ENCODE results near the gene TEX50.
"Not testable (repeated sequence)": the region's sequence is repeated elsewhere in the genome, so short reads cannot be mapped to it uniquely, and the experiment has no call there.

TEX50 gene

GRCh38 chr1:173669491-173669941, 34.4 kb downstream of the TEX50 start, which contains the start of gene ANKRD45:
Gene ANKRD45 (minus strand): TSS chr1:173669851. CDS start chr1:173659418, 10,433 bp downstream.
- no peak for TF ChIP-seq CTCF (IDR thresholded peaks at IDR 0.05; ENCODE audit: low read depth, low read length)
- DNase-seq (ENCODE audit: extremely low read depth, low read depth), result no peak

DNA sequence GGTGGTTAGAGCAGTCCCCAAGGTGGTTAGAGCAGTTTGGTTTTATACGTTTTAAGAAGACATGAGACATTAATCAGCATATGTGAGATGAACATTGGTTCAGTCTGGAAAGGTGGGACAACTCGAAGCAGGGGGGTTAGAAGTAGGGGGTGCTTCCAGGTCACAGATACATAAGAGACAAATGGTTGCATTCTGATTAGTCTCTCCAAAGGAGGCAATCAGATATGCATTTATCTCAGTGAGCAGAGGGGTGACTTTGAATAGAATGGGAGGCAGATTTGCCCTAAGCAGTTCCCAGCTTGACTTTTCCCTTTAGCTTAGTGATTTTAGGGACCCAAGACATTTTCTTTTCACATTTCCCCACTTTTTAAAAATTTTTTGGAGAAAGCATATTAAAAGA, 39.4 kb downstream of the TEX50 start:
- not testable (repeated sequence) for DNase-seq (ENCODE audit: extremely low read depth, low read depth)

- DNase-seq (ENCODE audit: extremely low read depth, low read depth), result not testable (repeated sequence)
These were observed 45.0 kb downstream of the TEX50 start for GRCh38 chr1:173680152-173680551.

- TF ChIP-seq CTCF (IDR thresholded peaks at IDR 0.05; ENCODE audit: low read depth, low read length), result no peak
- peak; percentile 4 for DNase-seq (ENCODE audit: extremely low read depth, low read depth)
These were observed 47.0 kb downstream of the TEX50 start for GRCh38 chr1:173682184-173682583.

DNA sequence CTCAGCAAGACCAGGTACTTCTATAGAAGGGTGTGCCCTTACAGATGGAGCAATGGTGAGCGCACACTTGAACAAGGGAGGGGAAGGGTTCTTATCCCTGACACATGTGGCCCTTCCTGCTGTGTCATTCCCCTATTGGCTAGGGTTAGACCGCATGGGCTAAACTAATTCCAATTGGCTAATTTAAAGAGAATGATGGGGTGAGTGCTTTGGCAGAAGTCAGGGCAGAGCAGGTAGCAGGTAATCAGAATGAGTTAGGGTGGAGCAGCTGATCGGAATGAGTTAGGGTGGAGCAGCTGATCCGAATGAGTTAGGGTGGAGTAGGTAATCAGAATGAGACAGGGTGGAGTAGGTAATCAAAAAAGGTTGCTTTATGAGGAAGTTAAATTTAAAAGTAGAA, 48.7 kb downstream of the TEX50 start:
- not testable (repeated sequence) for DNase-seq (ENCODE audit: extremely low read depth, low read depth)

- DNase-seq (ENCODE audit: extremely low read depth, low read depth), result not testable (repeated sequence)
These were observed 50.0 kb downstream of the TEX50 start for GRCh38 chr1:173685121-173685520.
